ENCODE results near the gene GH2.
A peak's percentile ranks its signal among the peaks of the same experiment; 100 is the strongest.
"Not testable (repeated sequence)": the region's sequence is repeated elsewhere in the genome, so short reads cannot be mapped to it uniquely, and the experiment has no call there.

The GH2 gene

GRCh38 chr17:63911041-63911635, 29.4 kb upstream of the GH2 start, which contains the start of gene CSHL1:
CSHL1 (minus strand) TSS chr17:63911258; CDS start chr17:63911196, 62 bp downstream.
- no peak for DNase-seq (ENCODE audit: low spot score)

- DNase-seq (ENCODE audit: low spot score): no peak
Observed at GRCh38 chr17:63910096-63910495, 28.4 kb upstream of the GH2 start.

- DNase-seq (ENCODE audit: low spot score): not testable (repeated sequence)
Observed at GRCh38 chr17:63909586-63909985, 27.8 kb upstream of the GH2 start.

GRCh38 chr17:63907161-63907778, 25.5 kb upstream of the GH2 start:
- not testable (repeated sequence) for DNase-seq (ENCODE audit: low spot score)

DNA sequence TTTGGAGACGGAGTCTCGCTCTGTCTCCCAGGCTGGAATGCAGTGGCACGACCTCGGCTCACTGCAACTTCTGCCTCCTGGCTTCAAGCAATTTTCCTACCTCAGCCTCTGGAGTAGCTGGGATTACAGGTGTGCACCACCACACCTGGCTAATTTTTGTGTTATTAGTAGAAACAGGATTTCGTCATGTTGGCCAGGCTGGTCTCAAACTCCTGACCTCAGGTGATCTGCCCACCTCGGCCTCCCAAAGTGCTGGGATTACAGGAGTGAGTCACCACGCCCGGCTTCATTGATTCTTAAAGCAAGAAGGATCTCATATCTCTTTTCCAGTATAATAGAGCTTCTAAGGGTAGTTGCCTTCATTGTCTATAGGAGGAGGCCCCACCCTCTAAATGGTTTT, 23.1 kb upstream of the GH2 start:
- not testable (repeated sequence) for DNase-seq (ENCODE audit: low spot score)

GRCh38 chr17:63903787-63904201, 22.1 kb upstream of the GH2 start:
- DNase-seq (ENCODE audit: low spot score): not testable (repeated sequence)

GRCh38 chr17:63901971-63902370, 20.2 kb upstream of the GH2 start:
- DNase-seq (ENCODE audit: low spot score): not testable (repeated sequence)

DNA sequence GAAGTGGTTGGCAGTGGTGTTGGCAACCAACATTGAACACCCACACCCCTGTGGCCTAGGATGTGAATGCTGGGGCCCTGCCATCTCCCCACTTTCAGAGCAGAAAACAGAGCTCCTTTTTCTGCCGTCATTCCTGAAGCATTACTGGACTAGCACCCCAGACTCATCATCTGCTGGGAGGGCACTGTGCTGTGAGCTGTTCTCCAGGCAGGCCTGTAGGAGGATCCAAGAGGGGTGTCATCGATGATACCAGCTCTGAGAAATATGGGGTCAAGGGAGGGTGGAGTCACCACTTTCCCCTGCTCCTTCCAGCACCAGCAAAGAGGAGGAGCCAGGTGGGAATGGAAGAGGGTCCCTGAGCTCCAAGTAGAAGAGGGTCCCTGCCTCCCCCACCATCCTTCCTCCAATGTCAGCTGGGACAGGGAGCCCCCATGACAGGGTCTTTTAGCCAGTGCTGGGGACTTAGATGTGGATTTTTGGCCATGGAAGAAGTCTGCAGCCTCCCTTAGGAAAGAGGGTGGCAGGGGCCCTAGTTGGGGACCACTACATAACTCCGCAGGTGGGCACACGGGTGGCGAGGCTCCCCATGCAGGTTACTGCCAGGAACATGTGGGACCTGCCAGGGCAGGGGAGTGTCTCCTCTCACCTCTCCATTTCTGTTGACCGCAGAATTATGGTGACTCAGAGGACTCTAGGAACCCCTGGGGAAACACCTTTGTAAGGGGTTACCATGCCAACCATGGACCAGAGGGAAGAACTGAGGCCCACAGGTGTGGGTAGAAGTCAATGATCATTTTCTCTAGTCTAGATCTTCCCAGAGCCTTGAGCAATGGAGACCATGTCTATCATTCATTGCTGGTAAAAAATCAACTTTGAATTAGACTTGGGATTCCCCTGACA, 17.4 kb upstream of the GH2 start:
- not testable (repeated sequence) for DNase-seq (ENCODE audit: low spot score)

DNA sequence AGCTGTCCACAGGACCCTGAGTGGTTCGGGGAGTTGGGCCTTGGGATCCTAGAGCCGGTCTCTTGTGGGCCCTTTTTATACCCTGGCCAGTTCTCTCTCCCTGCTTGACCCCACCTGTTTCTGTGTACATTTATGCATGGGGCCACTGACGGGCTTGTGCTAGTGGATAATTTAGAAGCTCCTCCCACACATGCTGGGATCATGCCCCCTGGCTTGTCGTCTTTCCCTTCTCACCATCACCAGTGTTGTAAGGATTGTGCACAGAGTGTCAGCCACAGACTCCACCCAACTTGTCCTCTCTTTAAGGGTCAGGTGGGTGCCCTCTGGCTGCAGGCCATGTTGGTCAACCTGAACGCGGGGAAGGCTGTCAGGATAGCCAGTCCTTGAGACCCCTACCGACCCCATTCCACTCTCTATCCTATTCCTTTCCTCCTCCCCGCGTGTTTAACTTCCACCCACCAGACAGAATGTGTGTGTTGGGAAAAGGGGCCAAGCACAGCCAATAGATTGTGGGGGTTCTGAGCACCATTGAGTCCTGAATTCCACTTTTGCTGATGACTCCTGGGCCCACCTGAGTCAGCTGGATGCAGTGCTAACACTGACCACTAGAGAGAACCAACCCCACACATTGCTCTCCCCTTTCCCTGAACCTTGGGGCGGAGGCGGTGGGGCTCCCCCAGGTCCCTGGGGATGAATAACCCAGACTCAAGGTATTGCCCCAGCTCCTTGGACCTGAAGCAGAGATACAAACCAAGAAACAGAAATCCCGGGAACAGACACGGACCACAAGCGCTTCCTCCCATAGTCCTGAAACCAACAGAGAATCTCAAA, 15.0 kb upstream of the GH2 start, which contains the start of gene CSH1:
Gene CSH1 (minus strand): TSS at position 51 of the 831 bp plus-strand sequence. CDS start 63 bp downstream, outside the sequence.
- not testable (repeated sequence) for DNase-seq (ENCODE audit: low spot score)

- DNase-seq (ENCODE audit: low spot score): not testable (repeated sequence)
Observed at GRCh38 chr17:63894821-63895220, 13.1 kb upstream of the GH2 start.

DNA sequence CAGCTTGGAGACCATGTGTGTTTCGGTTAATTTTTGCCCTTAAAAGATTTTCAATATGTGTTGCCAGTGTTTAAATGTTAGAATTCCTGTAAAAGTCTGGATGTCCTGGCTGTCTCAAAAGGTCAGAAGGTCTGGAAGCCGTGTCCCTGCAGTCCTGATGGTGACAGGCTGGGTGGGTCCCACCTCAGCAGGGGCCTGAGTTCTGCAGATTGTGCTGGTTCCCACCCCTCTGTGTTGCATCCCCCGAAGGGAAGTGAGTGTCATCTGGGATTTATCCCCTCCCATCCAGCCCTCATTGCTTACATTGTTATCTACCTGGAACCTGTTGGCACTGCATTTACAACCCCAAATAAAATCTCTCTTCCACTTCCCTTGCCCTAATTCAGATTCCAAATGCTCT, 12.3 kb upstream of the GH2 start:
- DNase-seq (ENCODE audit: low spot score): not testable (repeated sequence)

DNA sequence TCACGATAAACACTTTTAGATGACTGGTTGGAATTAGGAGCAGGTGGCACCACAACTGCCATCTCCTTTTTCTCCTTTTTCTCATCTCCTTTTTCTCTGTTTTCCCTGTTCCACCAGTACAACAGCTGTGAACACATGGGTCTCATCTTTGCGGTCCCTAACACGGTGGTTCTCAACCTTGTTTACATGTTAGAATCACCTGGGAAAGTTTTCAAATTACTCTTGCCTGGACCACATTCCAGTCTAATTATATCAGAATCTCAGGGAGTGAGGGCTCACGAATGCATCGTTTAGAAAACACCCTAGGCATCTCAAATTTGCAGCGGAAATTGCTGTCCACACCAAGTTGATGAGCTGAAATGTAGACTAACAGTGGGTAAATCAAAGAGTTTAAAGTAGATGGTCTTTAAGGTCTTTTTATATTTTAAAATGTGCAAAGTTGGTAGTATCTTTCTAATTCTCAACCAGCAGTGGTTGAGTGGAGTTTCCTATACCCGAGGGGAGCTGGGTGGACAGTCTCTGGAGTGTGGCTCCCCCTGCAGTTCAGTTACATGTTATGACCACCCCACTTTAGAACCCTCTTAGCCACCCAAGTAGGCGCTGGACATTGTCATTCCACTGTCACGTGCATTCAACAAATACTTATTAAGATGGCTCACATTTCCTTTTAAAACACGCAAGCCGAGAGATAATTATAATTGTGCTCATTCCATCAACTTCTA, 10.7 kb upstream of the GH2 start:
- not testable (repeated sequence) for DNase-seq (ENCODE audit: low spot score)

- DNase-seq (ENCODE audit: low spot score): peak; percentile 65
Observed at GRCh38 chr17:63889026-63889848, 7.5 kb upstream of the GH2 start.

DNA sequence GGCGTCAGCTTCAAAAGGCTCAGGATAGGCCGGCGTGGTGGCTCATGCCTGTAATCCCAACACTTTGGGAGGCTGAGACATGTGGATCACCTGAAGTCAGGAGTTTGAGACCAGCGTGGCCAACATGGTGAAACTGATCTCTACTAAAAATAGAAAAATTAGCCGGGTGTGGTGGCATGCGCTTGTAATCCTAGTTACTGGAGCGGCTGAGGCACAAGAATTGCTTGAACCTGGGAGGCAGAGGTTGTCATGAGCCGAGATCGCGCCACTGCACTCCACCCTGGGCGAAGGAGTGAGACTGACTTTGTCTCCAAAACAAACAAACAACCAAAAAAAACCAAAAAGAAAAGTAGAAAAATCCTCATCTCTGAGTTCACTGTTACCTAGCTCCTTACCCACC, 3.4 kb upstream of the GH2 start:
- DNase-seq (ENCODE audit: low spot score): not testable (repeated sequence)

- DNase-seq (ENCODE audit: low spot score): not testable (repeated sequence)
Observed at GRCh38 chr17:63882626-63883126, 932 bp upstream of the GH2 start.

GRCh38 chr17:63881337-63881736, 407 bp downstream of the GH2 start:
- DNase-seq (ENCODE audit: low spot score): peak; percentile 73

- no peak for DNase-seq (ENCODE audit: low spot score)
Observed at GRCh38 chr17:63880706-63881105, 1.0 kb downstream of the GH2 start.

DNA sequence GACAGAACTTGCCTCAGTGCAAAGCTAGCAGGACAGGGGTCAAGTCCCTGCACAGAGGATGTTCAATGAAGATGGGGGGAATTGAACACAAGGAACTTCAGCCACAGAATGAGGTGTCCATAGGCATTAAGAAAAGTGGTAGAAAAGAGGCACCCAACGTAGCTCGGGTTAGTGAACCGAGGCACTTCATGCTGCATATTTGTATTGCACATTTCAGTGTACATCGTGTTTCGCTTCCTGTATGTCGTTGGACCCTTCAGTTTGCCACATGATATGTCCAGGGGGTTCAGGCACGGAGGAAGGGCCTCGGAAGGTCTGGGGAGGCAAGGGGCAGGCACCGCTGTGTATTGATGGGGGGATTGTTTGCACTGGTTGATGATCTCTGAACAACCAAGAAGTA, 3.3 kb downstream of the GH2 start:
- DNase-seq (ENCODE audit: low spot score): not testable (repeated sequence)

DNA sequence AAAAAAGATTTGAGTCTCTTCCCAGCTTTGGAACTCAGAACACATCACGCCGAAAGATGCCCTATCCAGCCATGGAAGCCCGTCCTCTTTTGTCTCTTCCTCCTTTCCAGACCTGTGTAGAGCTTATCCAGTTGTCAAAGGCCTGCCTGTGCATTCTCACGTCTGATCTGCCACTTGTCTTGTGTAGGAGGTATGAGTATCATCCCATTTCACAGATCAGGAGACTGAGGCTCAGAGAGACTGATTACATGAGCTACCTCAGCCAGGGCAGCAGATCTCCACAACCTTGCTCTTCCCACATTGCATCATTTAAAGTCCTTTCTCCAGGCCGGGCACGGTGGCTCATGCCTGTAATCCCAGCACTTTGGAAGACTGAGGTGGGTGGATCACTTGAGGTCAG, 7.1 kb downstream of the GH2 start:
- not testable (repeated sequence) for DNase-seq (ENCODE audit: low spot score)

All from ecto neural progenitor cell (in vitro differentiated cells).